ENCODE data around the gene FRMD3. TPM values are rescaled to one million over a fixed set of nuclear protein-coding genes. Genes with fewer than 3 reads are reported as not detected.

The FRMD3 gene
- total and polyA plus RNA-seq, 8 donors, result 1.3 to 18.0 (median 4.1) TPM

DNA sequence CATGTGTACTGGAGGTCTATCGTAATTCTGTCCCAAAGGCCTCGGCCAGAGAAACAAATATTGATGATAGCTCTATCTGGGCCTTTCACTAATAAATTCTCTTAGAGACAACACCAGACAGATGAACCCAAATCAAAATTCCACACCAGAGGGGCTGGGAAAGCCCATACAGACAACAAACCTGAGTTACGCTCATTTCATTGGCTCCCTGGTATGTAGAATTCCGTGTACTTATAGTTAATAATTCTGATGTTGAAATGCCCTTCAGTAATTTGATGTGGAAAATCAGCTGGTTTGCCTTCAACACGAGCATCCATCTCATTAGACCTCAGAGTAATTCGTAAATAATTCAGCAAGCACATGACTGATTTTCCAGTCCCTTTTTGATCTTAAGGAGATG, 53.2 kb downstream of the FRMD3 start:
- no peak for DNase-seq
- H3K4me3 ChIP-seq, result no peak overlapping the region
- peaks cover 0 to 6% (median 2%) of the 10 kb centered on the region in 4 donors for H3K9me3 ChIP-seq
- WGBS, 5 donors, result 78 to 90% (median 85%) methylated on average over 6 of the region's 6 CpGs
- TF ChIP-seq EP300 (IDR thresholded peaks at IDR 0.05) (no peak), POLR2AphosphoS5 (IDR thresholded peaks at IDR 0.05) (no peak), POLR2A (IDR thresholded peaks at IDR 0.05) (no peak)
- TF ChIP-seq, protein P1, sequence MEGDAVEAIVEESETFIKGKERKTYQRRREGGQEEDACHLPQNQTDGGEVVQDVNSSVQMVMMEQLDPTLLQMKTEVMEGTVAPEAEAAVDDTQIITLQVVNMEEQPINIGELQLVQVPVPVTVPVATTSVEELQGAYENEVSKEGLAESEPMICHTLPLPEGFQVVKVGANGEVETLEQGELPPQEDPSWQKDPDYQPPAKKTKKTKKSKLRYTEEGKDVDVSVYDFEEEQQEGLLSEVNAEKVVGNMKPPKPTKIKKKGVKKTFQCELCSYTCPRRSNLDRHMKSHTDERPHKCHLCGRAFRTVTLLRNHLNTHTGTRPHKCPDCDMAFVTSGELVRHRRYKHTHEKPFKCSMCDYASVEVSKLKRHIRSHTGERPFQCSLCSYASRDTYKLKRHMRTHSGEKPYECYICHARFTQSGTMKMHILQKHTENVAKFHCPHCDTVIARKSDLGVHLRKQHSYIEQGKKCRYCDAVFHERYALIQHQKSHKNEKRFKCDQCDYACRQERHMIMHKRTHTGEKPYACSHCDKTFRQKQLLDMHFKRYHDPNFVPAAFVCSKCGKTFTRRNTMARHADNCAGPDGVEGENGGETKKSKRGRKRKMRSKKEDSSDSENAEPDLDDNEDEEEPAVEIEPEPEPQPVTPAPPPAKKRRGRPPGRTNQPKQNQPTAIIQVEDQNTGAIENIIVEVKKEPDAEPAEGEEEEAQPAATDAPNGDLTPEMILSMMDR (IDR thresholded peaks at IDR 0.05), result no peak
- intact Hi-C loops (cut with DNase I; ENCODE audit: low total_unique reads), result no loop called here
- no peaks in the 10 kb centered on the region for H3K4me1 ChIP-seq
- H3K36me3 ChIP-seq, result no peaks in the 10 kb centered on the region
- no peaks in the 10 kb centered on the region for H3K27me3 ChIP-seq
- H3K27ac ChIP-seq, result no peak overlapping the region

DNA sequence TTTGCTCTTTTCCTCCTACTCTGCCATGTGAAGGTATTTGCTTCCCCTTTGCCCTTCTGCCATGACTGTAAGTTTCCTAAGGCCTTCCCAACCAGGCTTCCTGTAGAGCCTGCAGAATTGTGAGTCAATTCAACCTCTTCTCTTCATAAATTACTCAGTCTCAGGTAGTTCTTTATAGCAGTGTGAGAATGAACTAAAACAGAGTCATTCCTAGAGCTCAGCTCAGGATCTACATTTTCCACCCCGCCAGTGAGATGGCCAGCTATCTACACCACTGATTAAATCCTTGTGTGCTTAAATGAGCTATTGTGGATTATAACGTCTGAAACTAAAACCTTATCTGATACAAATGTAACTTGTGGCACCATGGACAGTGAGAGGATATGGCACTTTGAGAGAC, 55.0 kb downstream of the FRMD3 start:
- no peaks in the 10 kb centered on the region for H3K27me3 ChIP-seq
- no peak for DNase-seq
- no peak overlapping the region for H3K27ac ChIP-seq
- no peaks in the 10 kb centered on the region for H3K4me1 ChIP-seq
- H3K36me3 ChIP-seq, result no peaks in the 10 kb centered on the region
- no peak overlapping the region for H3K4me3 ChIP-seq
- H3K9me3 ChIP-seq, result peaks cover 0 to 9% (median 6%) of the 10 kb centered on the region in 4 donors
- 55 to 71% (median 70%) methylated on average over 2 of the region's 2 CpGs for WGBS, 5 donors
- intact Hi-C loops (cut with DNase I; ENCODE audit: low total_unique reads), result no loop called here
- TF ChIP-seq POLR2A (IDR thresholded peaks at IDR 0.05) (no peak), EP300 (IDR thresholded peaks at IDR 0.05) (no peak), POLR2AphosphoS5 (IDR thresholded peaks at IDR 0.05) (no peak)
- TF ChIP-seq, protein P1 (IDR thresholded peaks at IDR 0.05), result no peak

DNA sequence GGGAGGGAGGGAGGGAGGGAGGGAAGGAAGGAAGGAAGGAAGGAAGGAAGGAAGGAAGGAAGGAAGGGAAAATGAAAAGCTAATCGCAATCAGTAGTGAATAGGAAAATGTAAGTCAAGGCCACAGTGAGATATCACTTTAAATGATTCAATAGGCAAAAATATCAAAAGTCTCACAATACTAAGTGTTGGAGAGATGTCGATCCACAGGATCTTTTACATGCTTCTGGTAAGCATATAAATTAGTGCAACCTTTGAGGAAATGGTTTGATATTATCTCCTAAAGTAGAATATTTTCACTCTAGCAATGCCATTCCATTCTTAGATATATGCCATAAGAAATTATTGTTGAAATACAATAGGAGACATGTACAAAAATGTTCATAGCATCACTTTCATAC, 58.4 kb downstream of the FRMD3 start:
- 92 to 100% (median 96%) methylated on average over 2 of the region's 2 CpGs for WGBS, 5 donors
- Histone ChIP-seq H3K4me1 (no peaks in the 10 kb centered on the region), H3K36me3 (no peaks in the 10 kb centered on the region), H3K4me3 (no peak overlapping the region), H3K9me3 (peaks cover 0 to 9% (median 6%) of the 10 kb centered on the region in 4 donors), H3K27me3 (no peaks in the 10 kb centered on the region), H3K27ac (no peak overlapping the region)
- no peak for TF ChIP-seq POLR2A (IDR thresholded peaks at IDR 0.05)
- TF ChIP-seq, protein P1 (IDR thresholded peaks at IDR 0.05), result no peak
- no peak for TF ChIP-seq EP300 (IDR thresholded peaks at IDR 0.05)
- no peak for TF ChIP-seq POLR2AphosphoS5 (IDR thresholded peaks at IDR 0.05)
- intact Hi-C loops (cut with DNase I; ENCODE audit: low total_unique reads), result no loop called here
- no peak for DNase-seq

DNA sequence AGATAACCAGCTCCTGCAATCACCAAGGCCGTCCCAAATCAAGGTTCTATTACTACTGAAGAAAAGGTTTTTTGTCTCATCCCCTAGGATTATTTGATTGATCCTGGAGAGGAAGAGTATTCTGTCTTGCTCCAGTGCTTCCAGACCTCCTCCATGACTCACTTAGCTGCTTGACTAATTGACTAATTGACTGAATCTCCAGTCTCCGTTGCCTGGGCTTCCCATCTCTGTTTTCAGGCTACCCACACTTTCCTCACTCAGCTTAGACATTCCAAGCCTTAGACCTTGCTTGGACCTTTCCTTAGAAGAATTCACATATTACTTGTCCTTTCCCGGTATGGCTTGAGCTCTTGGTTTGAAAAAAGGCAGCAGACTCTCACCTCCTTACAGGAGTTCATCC, 60.6 kb downstream of the FRMD3 start:
- no peak overlapping the region for H3K27ac ChIP-seq
- no peak overlapping the region for H3K4me3 ChIP-seq
- 84 to 90% (median 89%) methylated on average over 3 of the region's 3 CpGs for WGBS, 5 donors
- peaks cover 0 to 9% (median 6%) of the 10 kb centered on the region in 4 donors for H3K9me3 ChIP-seq
- TF ChIP-seq POLR2AphosphoS5 (IDR thresholded peaks at IDR 0.05) (no peak), POLR2A (IDR thresholded peaks at IDR 0.05) (no peak), EP300 (IDR thresholded peaks at IDR 0.05) (no peak)
- TF ChIP-seq, protein P1 (IDR thresholded peaks at IDR 0.05), result no peak
- no peaks in the 10 kb centered on the region for H3K36me3 ChIP-seq
- no peak for DNase-seq
- H3K4me1 ChIP-seq, result peaks cover 0 to 8% (median 6%) of the 10 kb centered on the region in 4 donors
- no peaks in the 10 kb centered on the region for H3K27me3 ChIP-seq
- intact Hi-C loops (cut with DNase I; ENCODE audit: low total_unique reads), result no loop called here
